GM23338 (cell line): ENCODE data around the gene KIF24. TPM values are rescaled to one million over a fixed set of nuclear protein-coding genes. Genes with fewer than 3 reads are reported as not detected.

Source experiments
- polyA plus RNA-seq: library from polyadenylated mRNA; unstranded; fragments of >200 nt; fragmentation: Nextera tagmentation; extraction: Ambion mirVana; gene quantifications from 2 replicates; pipeline ENCODE4 v1.2.1, GENCODE V29; 2016
- small RNA-seq: library from RNA; depleted of rRNA; stranded (forward); fragments of <200 nt; gene quantifications from one replicate; pipeline ENCODE3, GENCODE V24; 2014; ENCODE audit warnings: low replicate concordance
- total RNA-seq: library from RNA; depleted of rRNA; stranded (reverse); fragments of >200 nt; shearing (Covaris generic); gene quantifications from 2 replicates; pipeline ENCODE4 v1.2.3, GENCODE V29; 2014; rRNA removed

KIF24 gene
- total and polyA plus RNA-seq, 2 experiments from 2014 or later = 1.3 to 4.4 TPM

Small RNA genes within 50 kb of the gene (small RNA-seq; reads per million reads assigned to genes)
- gene RNU2-50P = 0.70 reads per million, percentile 48 among the genes with 10 or more reads in this experiment

Other genes starting within 250 kb of the KIF24 start
- gene DCAF12, start 202.6 kb downstream of the KIF24 start, total RNA-seq = 20.7 and 27.5 TPM in 2 replicates
- gene DCAF12, start 202.6 kb downstream of the KIF24 start, polyA plus RNA-seq = 8.9 and 9.5 TPM in 2 replicates
- 20.7 and 24.9 TPM in 2 replicates for gene UBAP1, start 150.2 kb downstream of the KIF24 start, total RNA-seq
- gene UBAP1, start 150.2 kb downstream of the KIF24 start, polyA plus RNA-seq = 16.8 and 17.4 TPM in 2 replicates
- gene NUDT2, start 301 bp upstream of the KIF24 start, total RNA-seq = 9.5 and 12.1 TPM in 2 replicates
- 16.4 and 16.9 TPM in 2 replicates for gene NUDT2, start 301 bp upstream of the KIF24 start, polyA plus RNA-seq
- gene MYORG, start 47.6 kb upstream of the KIF24 start, total RNA-seq = 4.9 and 7.3 TPM in 2 replicates
- gene MYORG, start 47.6 kb upstream of the KIF24 start, polyA plus RNA-seq = 1.3 and 1.5 TPM in 2 replicates
- gene FAM219A, start 129.3 kb upstream of the KIF24 start, total RNA-seq = 6.1 and 7.2 TPM in 2 replicates
- 3.3 and 3.8 TPM in 2 replicates for gene FAM219A, start 129.3 kb upstream of the KIF24 start, polyA plus RNA-seq
- gene DNAI1, start 129.5 kb upstream of the KIF24 start, total RNA-seq = 0.19 and 1.0 TPM in 2 replicates
- gene DNAI1, start 129.5 kb upstream of the KIF24 start, polyA plus RNA-seq = 0.82 and 1.1 TPM in 2 replicates
- 9.2 and 13.8 TPM in 2 replicates for gene ENHO, start 193.7 kb upstream of the KIF24 start, total RNA-seq
- 17.5 and 19.7 TPM in 2 replicates for gene ENHO, start 193.7 kb upstream of the KIF24 start, polyA plus RNA-seq